Epithelial cell of proximal tubule (primary cell): ENCODE data around the gene TTLL9. TPM values are rescaled to one million over a fixed set of nuclear protein-coding genes. Genes with fewer than 3 reads are reported as not detected.
A peak's percentile ranks its signal among the peaks of the same experiment; 100 is the strongest.

Source experiments
- DNase-seq: peaks from one replicate; pipeline ENCODE4 v3.0.0-alpha.2; 2011; ENCODE audit warnings: low read depth
- H3K4me3 ChIP-seq: 2 replicates; pipeline ENCODE4 v1.5.1; 2011; ENCODE audit warnings: low read depth, mild to moderate bottlenecking, low read length
- CTCF ChIP-seq: conservative IDR thresholded peaks from 2 replicates; pipeline ENCODE4 v1.5.1; 2012; ENCODE audit warnings: low read depth, mild to moderate bottlenecking, low read length
- total RNA-seq: library from RNA; depleted of rRNA; stranded (reverse); fragments of >200 nt; gene quantifications from 2 replicates; pipeline ENCODE4 v1.2.3, GENCODE V29; 2015

Gene TTLL9
- total RNA-seq, 1 donor from 2014 or later: not detected

DNA sequence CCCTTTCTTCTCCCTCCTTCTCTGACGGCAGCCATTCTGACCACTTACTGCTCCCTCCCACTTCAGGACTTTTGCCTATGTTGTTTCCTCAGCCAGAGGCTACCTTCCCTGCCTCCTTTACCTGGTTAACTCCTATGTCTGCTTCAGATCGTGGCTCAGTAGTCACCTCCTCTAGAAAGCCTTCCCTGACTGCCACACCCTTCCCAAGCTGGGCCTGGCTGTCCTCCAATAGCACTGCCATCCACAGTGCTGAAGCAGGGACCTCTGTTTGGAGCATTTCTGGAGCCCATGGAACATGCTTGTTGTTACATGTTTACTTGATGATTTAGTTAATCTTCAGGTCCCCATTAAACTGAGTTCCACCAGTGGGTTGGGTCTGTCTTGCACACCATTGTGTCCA lies 111.3 kb downstream of the TTLL9 start:
- no peak for DNase-seq
- TF ChIP-seq CTCF: no peak
- no peak overlapping the region for H3K4me3 ChIP-seq

DNA sequence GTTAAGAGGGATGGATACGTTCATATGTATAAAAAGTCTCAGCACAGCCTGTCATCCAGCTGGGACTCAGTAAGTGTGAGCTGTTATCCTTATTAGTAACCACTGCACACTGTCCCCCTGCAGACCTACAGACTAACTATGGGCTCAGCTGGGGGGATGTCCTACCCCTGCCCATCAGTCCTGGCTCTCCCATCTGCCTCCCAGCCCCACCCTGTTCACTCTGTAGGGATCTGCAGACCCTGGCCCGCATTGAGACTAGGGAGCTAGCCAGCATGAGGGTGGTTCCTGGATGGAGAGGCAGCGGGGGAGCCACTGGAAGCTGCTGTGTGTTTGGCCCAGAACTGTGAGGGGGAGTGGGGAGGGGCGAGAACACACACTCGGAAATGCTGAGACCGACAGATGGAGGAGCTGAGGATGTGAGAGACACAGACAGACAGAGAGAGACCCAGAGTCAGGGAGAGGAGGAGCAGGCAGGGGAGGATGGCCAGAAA lies 114.6 kb downstream of the TTLL9 start:
- no peak overlapping the region for H3K4me3 ChIP-seq
- DNase-seq: no peak
- TF ChIP-seq CTCF: no peak

GRCh38 chr20:31987744-31988143 lies 117.3 kb downstream of the TTLL9 start:
- DNase-seq: peak; percentile 26
- no peak overlapping the region for H3K4me3 ChIP-seq
- TF ChIP-seq CTCF: no peak

- no peak for DNase-seq
- no peak for TF ChIP-seq CTCF
- H3K4me3 ChIP-seq: no peak overlapping the region
Observed at GRCh38 chr20:31988430-31989015, 118.1 kb downstream of the TTLL9 start.

GRCh38 chr20:31989030-31989645 lies 118.7 kb downstream of the TTLL9 start:
- no peak for DNase-seq
- H3K4me3 ChIP-seq: no peak overlapping the region
- no peak for TF ChIP-seq CTCF

- no peak for DNase-seq
- H3K4me3 ChIP-seq: no peak overlapping the region
- TF ChIP-seq CTCF: no peak
Observed at GRCh38 chr20:31990641-31991338, 120.4 kb downstream of the TTLL9 start.
